H1 (cell line): ENCODE results near the gene ZNF394. TPM values are rescaled to one million over a fixed set of nuclear protein-coding genes. Genes with fewer than 3 reads are reported as not detected.

ENCODE experiments used
- POLR2A ChIP-seq, 2 experiments: IDR thresholded peaks; 1 replicate in 1 of 2; 2 replicates in 1 of 2; pipeline ENCODE4 v1.6.1; 2011; ENCODE audit warnings: low read depth in 2 of 2, low read length in 2 of 2, mild to moderate bottlenecking in 2 of 2; ENCODE audit errors: control extremely low read depth in 1 of 2
- RNF2 ChIP-seq: fragments of 200-900, 300-1000 bp; sonication (generic); IDR thresholded peaks from 2 replicates; pipeline ENCODE4 v1.7.1; 2016; ENCODE audit warnings: borderline replicate concordance, low read depth, mild to moderate bottlenecking, antibody characterized with exemption, low read length; ENCODE audit not compliant: poor library complexity, severe bottlenecking; ENCODE audit errors: missing control alignments
- TEAD4 ChIP-seq: IDR thresholded peaks from 2 replicates; pipeline ENCODE4 v1.6.1; 2012; ENCODE audit warnings: low read depth, low read length, inconsistent platforms, mixed read lengths
- polyA plus RNA-seq, 7 experiments: library from polyadenylated mRNA; depleted of rRNA in 3 of 7; stranded (reverse) in 5 of 7; unstranded in 2 of 7; fragments of >200 nt in 5 of 7; fragments of 200-250 nt in 2 of 7; gene quantifications; 1 replicate in 5 of 7; 2 replicates in 1 of 7; 4 replicates in 1 of 7; pipeline versions ENCODE4 v1.2.1 to v1.2.3, GENCODE V29; 2011 to 2013; ENCODE audit warnings: missing spikeins in 2 of 7, mixed read lengths in 2 of 7
- total RNA-seq: library from RNA; stranded (reverse); fragmentation: NEBNext Ultra II Directional; extraction: Animal tissue kit (Norgen Biotek cat#: 25700); gene quantifications from 2 replicates; pipeline ENCODE4 v1.2.1, GENCODE V29; 2021

Gene ZNF394
- total and polyA plus RNA-seq, 2 of the 8 experiments (the other 6 are each of a cell fraction or from before 2014, with no cell fraction given): 6.6 to 19.3 TPM

- no peak for TF ChIP-seq RNF2
- TF ChIP-seq TEAD4: no peak
- TF ChIP-seq POLR2A (IDR thresholded peaks at IDR 0.05; ENCODE audit: control extremely low read depth in 1 of 2, low read depth in 2 of 2, low read length in 2 of 2): no peak
Observed at GRCh38 chr7:99476107-99476506, 24.0 kb downstream of the ZNF394 start (continued).
